GM10266 (cell line): ENCODE results near the gene RESF1.

ENCODE experiments used
- DNase-seq: peaks from one replicate; pipeline ENCODE4 v3.0.0; 2012; ENCODE audit errors: extremely low spot score
- CTCF ChIP-seq: IDR thresholded peaks from 2 replicates; pipeline ENCODE4 v1.5.1; 2012; ENCODE audit warnings: mild to moderate bottlenecking, low read depth; ENCODE audit not compliant: control insufficient read depth, insufficient read depth; ENCODE audit errors: missing control alignments

RESF1 gene

GRCh38 chr12:31962076-31962475, 2.9 kb downstream of the RESF1 start:
- DNase-seq, result no peak
- no peak for TF ChIP-seq CTCF

GRCh38 chr12:31964280-31964679, 5.1 kb downstream of the RESF1 start:
- no peak for DNase-seq
- no peak for TF ChIP-seq CTCF

- no peak for TF ChIP-seq CTCF
- no peak for DNase-seq
Measured at GRCh38 chr12:31965090-31965489, 5.9 kb downstream of the RESF1 start.

GRCh38 chr12:31966558-31967205, 7.5 kb downstream of the RESF1 start:
- DNase-seq, result no peak
- TF ChIP-seq CTCF, result no peak

GRCh38 chr12:31967539-31967938, 8.3 kb downstream of the RESF1 start:
- no peak for DNase-seq
- no peak for TF ChIP-seq CTCF

- no peak for TF ChIP-seq CTCF
- no peak for DNase-seq
Measured at GRCh38 chr12:31970199-31970598, 11.0 kb downstream of the RESF1 start.

- DNase-seq, result no peak
- TF ChIP-seq CTCF, result no peak
Measured at GRCh38 chr12:31973818-31974217, 14.6 kb downstream of the RESF1 start.
